ENCODE measurements around the gene ACAT1.
"Not testable (repeated sequence)": the region's sequence is repeated elsewhere in the genome, so short reads cannot be mapped to it uniquely, and the experiment has no call there.

Gene ACAT1

GRCh38 chr11:108147150-108147549, 25.8 kb downstream of the ACAT1 start:
- DNase-seq (ENCODE audit: low read depth, low spot score) = no peak

GRCh38 chr11:108148556-108148955, 27.2 kb downstream of the ACAT1 start:
- no peak for DNase-seq (ENCODE audit: low read depth, low spot score)

- DNase-seq (ENCODE audit: low read depth, low spot score) = no peak
Measured at GRCh38 chr11:108154591-108154990, 33.2 kb downstream of the ACAT1 start.

- no peak for DNase-seq (ENCODE audit: low read depth, low spot score)
Measured at GRCh38 chr11:108160970-108161566, 39.7 kb downstream of the ACAT1 start.

GRCh38 chr11:108162878-108163277, 41.5 kb downstream of the ACAT1 start:
- not testable (repeated sequence) for DNase-seq (ENCODE audit: low read depth, low spot score)

- no peak for DNase-seq (ENCODE audit: low read depth, low spot score)
Measured at GRCh38 chr11:108167624-108168023, 46.3 kb downstream of the ACAT1 start.

GRCh38 chr11:108170184-108170583, 48.8 kb downstream of the ACAT1 start:
- DNase-seq (ENCODE audit: low read depth, low spot score) = no peak

GRCh38 chr11:108177570-108177969, 56.2 kb downstream of the ACAT1 start:
- no peak for DNase-seq (ENCODE audit: low read depth, low spot score)

GRCh38 chr11:108193725-108194124, 72.4 kb downstream of the ACAT1 start:
- DNase-seq (ENCODE audit: low read depth, low spot score) = no peak

GRCh38 chr11:108196901-108197300, 75.5 kb downstream of the ACAT1 start:
- DNase-seq (ENCODE audit: low read depth, low spot score) = no peak

Data from smooth muscle cell of the brain vasculature (primary cell).